Tibial nerve (tissue), 4 donors: ENCODE results near the gene TXN2.

Experiments
- CTCF ChIP-seq, 5 experiments: fragments of 200-600 bp in 3 of 5; fragments of 450-650 bp in 2 of 5; sonication (generic) in 3 of 5; IDR thresholded peaks; one replicate each; pipeline ENCODE4 v1.5.1; 2016 to 2019; ENCODE audit warnings: antibody characterized with exemption in 5 of 5, mild to moderate bottlenecking in 3 of 5, moderate library complexity in 2 of 5
- EP300 ChIP-seq, 2 donors: sonication (generic); formaldehyde crosslinking; IDR thresholded peaks; one replicate each; pipeline ENCODE4 v1.6.1; 2017; ENCODE audit warnings: antibody characterized with exemption in 2 of 2, mild to moderate bottlenecking in 1 of 2
- POLR2A ChIP-seq, 2 donors: fragments of 450-650 bp; IDR thresholded peaks; one replicate each; pipeline ENCODE4 v1.6.1; 2017; ENCODE audit warnings: antibody characterized with exemption in 2 of 2, mild to moderate bottlenecking in 2 of 2, moderate library complexity in 2 of 2

GRCh38 chr22:36472689-36473088 is 8.8 kb downstream of the TXN2 start:
- TF ChIP-seq CTCF (IDR thresholded peaks at IDR 0.05) (no peak), POLR2A (IDR thresholded peaks at IDR 0.05) (no peak), EP300 (IDR thresholded peaks at IDR 0.05) (no peak)
